ENCODE measurements around the gene OGN.

Gene OGN

DNA sequence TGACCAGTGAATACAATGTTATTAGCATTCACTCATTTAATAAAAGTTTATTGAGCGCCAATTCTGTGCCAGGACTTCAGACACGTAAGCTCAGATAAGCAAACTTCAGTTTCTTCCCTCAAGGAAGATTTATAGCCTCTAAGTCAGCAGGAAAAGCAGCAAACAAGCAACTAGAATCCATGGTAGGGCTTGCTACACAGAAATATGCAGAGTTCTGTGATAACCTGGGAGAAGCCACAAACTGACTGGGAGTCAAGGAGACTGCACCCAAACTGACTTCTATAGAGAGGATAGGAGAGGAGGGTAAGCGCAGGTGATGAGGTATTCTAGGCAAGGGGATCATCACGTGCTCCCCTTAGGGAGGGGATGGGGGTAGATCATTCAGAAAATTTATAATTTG is 1.4 kb upstream of the OGN start:
- no peak for DNase-seq (ENCODE audit: low read depth, low spot score)

DNA sequence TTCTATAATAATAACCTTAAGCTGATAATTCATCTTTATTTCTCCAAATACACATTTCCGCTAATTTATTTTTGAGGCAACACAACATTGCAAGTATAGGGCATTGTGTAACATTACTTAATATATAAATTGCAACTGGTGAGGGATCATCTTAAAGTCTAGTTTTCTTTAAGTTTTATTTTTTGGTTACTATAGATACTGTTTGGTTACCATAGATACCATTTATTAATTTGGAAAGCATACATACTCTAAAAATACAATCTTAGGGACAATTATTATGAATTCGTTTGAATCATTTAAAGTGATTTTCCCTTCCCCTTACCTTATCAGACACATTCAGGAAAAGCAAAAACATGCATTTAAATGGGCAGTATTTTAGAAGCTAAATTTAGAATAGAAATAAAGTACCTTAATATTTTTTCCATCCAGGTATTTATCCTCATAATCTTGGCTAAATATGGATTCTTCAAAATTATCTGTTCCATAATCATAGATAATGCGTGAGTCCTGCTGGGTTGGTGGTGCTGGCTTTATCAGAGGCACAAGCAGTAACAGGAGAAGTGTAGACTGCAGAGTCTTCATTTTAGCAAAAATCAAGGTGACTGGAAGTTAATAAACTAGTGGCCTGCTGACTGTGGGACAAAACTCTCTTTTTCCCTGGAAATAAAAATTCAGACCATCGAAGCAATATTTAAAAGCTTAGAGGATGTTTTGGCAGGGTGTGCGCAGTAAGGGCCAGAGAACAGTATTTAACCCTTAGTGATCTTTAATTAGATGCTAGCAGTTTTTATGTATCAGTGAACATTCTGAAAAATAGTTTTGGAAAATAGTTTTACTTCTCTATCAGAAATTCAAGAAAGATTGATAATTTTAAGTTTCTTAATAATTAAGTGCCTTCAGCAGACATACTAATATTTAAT is 1.3 kb downstream of the OGN start:
- DNase-seq (ENCODE audit: low read depth, low spot score), result no peak

DNA sequence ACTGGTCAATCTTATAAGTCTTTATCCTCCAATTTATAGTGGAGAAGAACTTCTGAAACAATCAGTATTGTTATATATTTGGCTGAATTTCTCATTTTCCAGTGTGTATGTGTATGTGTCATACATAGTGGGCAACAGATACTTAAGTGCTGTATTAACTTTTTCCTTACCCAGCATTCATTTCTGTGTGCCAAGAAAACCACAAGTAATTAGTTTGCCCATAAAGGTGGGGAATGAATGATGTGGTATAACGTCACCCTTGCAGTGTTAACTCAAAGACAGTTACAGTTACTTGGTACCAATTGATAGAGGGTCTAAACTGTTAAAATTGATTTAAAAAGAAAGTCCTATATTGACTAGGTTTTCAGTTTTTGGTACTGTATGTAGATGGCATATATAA is 2.0 kb downstream of the OGN start:
- no peak for DNase-seq (ENCODE audit: low read depth, low spot score)

- no peak for DNase-seq (ENCODE audit: low read depth, low spot score)
These were observed 6.5 kb downstream of the OGN start for GRCh38 chr9:92397853-92398252.

- no peak for DNase-seq (ENCODE audit: low read depth, low spot score)
These were observed 8.8 kb downstream of the OGN start for GRCh38 chr9:92395617-92396016.

GRCh38 chr9:92393686-92394085 is 10.7 kb downstream of the OGN start:
- DNase-seq (ENCODE audit: low read depth, low spot score), result no peak

DNA sequence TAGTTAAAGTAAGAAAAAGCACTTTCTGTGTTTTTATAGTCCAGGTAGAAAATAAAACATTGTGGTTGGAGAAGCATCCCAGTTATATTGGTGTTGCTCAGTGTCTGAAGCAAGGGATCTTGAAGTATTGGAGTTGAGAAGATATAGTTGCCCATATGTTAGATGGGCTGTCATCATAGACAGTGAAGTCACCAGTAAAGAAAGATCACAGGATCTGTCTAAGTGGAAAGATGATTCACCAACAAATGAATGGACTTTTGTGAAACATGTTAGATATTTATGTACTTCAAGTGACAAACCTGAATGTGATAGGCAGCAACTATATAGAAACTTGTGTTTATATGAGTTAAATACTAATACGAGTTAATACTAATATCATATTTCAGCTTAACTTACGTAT is 11.7 kb downstream of the OGN start:
- no peak for DNase-seq (ENCODE audit: low read depth, low spot score)

DNA sequence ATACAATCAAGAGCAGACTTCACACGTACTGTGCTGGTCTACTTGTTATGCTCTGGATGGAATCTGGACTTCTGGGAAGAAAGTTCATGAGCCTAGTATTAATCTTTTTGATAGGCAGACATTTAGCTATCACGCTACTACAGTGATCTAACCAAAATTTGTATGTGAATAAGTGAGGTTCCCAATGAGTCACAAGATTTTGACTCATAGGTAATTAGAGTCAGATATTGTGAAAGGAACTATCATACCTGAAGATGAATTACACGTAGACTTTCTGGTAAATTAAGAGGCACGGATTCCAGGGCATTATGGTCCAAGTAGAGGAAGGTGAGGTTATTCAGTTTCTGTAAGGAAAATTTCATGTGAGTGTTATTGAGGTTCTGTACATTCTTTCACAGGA is 18.4 kb downstream of the OGN start:
- no peak for DNase-seq (ENCODE audit: low read depth, low spot score)

DNA sequence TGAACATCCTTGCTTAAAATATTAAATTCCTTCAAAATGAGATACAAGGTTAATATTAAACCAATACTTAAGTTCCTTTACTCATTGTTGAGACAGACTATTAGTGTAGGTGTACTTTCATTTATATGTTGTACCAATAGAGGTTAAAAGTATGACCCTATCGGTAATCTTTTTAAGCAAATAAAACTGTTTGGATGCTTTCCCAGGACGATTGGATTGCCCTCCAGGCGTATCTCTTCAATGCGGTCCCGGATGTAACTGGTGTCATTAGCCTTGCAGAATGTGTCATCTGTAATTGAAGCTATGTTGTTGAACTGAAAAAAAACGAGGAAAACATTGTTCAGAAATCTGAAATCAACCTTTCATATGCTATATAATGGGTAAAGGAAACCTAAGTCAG is 18.9 kb downstream of the OGN start:
- no peak for DNase-seq (ENCODE audit: low read depth, low spot score)

DNA sequence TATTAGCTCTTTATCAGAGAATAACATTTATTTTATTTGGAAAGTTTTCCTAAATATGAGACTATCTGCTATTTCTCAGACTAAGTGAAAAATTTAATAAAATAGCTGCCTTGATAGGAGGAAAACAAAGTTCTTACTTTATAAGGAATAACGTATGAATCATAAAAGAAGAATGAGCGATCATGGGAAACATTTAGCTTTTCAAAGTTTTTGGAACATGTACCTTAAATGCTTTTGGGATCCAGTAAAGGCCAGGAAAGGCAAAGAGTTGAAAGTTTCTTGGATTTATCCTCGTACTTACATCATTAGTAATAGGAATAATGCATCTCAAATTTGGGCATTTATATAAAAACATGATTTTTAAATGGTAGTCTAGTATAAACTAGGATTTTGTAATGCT is 19.4 kb downstream of the OGN start:
- DNase-seq (ENCODE audit: low read depth, low spot score), result no peak

DNA sequence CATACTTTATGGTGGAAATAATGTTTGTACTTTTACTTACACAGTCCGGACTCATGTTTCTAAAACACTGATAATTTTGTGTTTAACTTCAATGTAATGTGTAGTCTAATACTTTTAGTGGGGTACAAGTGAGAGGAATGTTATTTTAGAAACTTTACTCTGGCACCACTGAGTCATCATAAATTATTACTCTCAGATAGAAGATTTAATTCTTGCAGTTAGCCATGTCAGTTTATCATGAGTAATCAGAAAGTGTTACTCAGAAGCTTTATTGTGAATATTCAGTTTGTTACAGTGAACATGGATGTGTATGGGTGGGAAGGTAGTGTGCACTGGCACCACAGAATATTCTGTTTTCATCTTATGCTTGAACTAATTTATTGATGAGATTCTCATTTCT is 20.0 kb downstream of the OGN start:
- DNase-seq (ENCODE audit: low read depth, low spot score), result no peak

- no peak for DNase-seq (ENCODE audit: low read depth, low spot score)
These were observed 22.6 kb downstream of the OGN start for GRCh38 chr9:92381775-92382174.

DNA sequence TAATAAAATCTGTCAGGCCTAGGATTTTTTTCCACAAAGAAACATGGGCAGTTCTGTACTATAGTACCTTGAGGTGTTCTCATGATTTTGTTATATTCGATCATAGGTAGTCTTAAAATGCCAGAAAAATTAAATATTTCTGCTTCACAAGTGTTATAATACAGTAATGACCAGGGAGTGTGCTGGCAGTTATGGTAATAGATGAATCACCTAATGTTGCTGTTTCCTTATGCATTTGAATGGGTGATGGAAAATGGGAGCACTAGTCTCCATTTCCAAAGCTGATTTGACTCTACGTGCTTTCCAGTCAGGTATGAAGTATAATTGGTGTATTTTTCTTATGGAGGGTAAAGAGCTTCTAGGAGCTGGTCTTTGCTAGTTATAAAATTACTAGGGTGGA is 23.8 kb downstream of the OGN start:
- no peak for DNase-seq (ENCODE audit: low read depth, low spot score)

DNA sequence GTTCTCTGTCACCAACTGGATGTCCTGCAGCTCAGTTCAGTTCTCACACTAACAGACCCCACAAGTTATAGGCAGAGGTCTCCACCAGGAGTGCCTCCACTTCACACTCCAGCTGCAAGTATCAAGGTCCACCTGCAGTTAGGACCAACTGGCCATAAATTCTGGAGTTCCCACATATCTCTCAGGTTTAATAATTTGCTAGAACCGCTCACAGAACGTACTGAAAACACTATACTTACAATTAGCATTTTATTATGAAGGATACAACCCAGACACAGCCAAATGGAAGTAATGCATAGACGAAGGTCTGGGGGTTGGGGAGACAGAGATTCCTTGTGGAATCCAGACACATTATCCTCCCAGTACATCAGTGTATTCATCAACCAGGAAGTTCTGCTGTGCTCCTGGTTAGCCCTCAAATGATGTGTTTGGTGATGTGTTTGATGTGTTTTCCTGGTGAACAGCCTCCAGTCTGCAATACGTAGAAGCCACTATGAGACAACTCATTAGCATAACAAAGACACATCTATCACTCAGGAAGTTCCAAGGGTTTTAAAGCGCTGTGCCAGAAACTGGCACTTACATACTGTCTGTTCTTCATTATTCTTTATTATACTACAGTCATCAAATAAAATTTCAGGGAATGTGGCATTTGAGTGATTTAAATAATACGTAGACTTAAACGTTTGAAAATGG is 25.4 kb downstream of the OGN start:
- DNase-seq (ENCODE audit: low read depth, low spot score), result no peak

DNA sequence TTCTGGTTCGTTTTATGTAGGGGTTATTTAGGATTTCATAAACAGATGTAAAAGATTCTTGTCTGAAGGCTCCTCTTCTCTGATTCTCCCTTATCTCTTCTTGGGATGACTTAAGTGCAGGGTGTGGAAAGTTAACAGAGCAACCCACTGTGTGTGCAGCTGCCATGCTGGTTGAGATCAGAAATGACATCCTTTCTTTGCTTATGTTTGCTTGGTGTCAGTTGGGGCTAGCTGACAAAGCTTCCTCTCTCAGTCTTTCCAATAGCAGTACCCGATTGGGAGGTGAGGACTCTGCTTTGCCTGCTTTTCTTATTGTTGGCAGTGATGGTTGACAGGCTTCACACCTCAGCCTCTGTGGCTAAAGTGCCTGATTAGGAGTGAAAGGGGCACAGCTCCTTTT is 26.5 kb downstream of the OGN start:
- DNase-seq (ENCODE audit: low read depth, low spot score), result no peak

- DNase-seq (ENCODE audit: low read depth, low spot score), result no peak
These were observed 31.2 kb downstream of the OGN start for GRCh38 chr9:92373167-92373566.

- no peak for DNase-seq (ENCODE audit: low read depth, low spot score)
These were observed 35.3 kb downstream of the OGN start for GRCh38 chr9:92369075-92369474.

GRCh38 chr9:92360083-92360482 is 44.3 kb downstream of the OGN start:
- DNase-seq (ENCODE audit: low read depth, low spot score), result no peak

- no peak for DNase-seq (ENCODE audit: low read depth, low spot score)
These were observed 44.9 kb downstream of the OGN start for GRCh38 chr9:92359394-92359995.

GRCh38 chr9:92353051-92353450 is 51.3 kb downstream of the OGN start:
- DNase-seq (ENCODE audit: low read depth, low spot score), result no peak

- DNase-seq (ENCODE audit: low read depth, low spot score), result no peak
These were observed 53.6 kb downstream of the OGN start for GRCh38 chr9:92350740-92351133.

DNA sequence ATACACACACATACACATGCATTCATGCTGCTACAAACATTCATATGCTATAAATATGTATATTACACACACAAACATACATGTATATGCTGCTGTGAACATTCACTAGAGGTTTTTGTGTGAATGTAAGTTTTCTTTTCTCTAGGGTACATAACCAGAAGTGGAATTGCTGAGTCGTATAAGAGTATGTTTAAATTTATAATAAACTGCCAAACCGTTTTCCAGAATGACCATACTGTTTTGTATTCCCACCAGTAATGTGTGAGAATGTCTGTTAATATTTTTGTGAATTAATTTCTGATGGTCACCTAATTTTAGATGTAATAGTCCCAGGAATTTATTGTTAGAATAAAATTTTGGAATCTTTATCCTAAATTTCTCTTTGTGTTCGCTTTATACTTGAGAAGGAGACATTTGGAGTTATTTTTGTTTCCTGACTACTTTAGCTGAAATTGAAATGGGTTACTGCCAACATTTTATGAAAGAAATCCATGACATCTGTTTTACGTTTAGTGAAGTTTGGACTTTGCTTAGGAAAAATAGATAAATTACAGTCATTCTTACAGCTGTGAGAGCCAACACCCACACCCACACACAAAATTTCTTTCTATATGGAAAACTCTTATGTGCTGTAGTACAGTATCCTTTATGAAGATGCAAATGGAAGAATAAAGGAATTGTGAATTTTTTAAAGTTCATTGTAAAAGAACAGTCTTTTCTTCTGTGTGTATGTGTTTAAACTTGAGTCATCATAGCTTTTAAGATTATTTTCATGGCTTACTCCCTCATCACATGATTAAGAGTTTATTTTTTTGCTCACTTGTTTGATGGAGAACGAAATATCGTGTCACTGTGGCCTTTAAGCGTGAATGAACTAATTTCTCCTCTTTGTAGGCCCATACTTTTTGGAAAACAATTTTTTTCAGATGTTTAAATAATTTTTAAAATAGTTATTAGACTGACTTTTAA is 54.3 kb downstream of the OGN start:
- DNase-seq (ENCODE audit: low read depth, low spot score), result no peak
